Measurements from ENCODE around the gene SCN4B.
"Not testable (repeated sequence)": the region's sequence is repeated elsewhere in the genome, so short reads cannot be mapped to it uniquely, and the experiment has no call there.

The SCN4B gene, protein sequence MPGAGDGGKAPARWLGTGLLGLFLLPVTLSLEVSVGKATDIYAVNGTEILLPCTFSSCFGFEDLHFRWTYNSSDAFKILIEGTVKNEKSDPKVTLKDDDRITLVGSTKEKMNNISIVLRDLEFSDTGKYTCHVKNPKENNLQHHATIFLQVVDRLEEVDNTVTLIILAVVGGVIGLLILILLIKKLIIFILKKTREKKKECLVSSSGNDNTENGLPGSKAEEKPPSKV

DNA sequence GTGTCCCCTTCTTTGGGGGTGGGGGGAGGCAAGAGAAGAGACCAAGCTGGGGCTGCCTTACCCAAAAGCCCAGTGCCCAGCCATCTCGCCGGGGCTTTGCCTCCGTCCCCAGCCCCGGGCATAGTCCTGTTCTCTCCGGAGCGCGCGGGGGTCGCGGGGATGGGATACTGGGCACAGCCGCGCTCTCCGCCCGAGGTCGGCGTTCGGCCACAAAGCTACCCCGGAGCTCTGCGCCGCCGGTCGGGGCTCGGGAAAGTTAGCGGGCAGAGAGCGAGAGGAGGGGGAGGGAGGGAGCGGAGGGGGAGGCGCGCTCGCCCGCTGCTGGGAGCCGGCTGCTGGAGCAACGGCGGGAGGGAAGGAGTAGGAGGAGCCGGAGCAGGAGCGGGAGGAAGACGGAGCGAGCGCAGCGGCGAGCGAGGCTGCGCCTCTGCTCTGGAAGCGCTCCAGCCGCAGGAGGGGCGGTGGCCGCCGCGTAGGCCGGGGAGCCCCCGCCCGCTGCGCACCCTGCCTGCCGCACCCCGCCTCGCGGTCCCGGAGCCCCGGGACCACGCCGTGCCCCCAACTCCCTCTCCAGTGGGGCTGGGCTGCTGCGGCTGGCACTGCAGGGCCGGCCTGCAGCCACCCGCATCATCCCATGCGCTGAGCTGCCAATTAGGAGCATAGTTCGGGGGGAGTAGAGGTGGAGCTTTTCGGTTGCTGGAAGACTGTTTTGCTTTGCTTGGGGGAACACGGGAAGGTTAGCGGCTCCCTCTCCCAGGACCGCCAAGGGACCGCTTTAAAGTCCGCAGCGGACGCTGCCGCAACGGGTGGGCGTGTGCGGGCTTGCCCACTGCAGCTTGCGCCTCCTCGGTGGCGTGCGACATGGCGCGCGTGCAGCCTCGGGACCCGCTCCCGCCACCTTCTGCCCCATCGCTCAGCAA lies at the start of gene SCN4B:
SCN4B (minus strand) TSS at position 272 of the 920 bp plus-strand sequence; CDS start at position 122, 150 bp downstream.
- peak; percentile 71 for DNase-seq (ENCODE audit: low spot score)

DNA sequence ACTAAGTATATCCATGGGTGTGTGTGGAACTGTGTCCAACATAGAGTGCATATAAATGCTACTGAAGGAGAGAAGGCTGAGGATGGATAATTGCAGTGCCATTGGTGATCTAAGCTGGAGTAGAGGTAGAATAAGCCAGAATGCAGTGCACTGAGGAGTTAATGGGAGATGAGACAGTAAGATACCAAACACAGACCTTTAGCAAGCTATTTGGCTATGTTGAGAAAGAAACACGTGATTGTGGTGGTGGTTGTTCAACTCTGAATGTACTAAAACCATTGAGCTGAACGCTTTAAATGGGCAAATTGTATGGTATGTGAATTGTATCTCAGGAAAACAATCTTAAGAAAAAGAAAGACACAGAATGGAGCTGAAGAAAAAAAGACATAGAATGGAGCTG lies 49.3 kb upstream of the SCN4B start:
- DNase-seq (ENCODE audit: low spot score) = no peak

DNA sequence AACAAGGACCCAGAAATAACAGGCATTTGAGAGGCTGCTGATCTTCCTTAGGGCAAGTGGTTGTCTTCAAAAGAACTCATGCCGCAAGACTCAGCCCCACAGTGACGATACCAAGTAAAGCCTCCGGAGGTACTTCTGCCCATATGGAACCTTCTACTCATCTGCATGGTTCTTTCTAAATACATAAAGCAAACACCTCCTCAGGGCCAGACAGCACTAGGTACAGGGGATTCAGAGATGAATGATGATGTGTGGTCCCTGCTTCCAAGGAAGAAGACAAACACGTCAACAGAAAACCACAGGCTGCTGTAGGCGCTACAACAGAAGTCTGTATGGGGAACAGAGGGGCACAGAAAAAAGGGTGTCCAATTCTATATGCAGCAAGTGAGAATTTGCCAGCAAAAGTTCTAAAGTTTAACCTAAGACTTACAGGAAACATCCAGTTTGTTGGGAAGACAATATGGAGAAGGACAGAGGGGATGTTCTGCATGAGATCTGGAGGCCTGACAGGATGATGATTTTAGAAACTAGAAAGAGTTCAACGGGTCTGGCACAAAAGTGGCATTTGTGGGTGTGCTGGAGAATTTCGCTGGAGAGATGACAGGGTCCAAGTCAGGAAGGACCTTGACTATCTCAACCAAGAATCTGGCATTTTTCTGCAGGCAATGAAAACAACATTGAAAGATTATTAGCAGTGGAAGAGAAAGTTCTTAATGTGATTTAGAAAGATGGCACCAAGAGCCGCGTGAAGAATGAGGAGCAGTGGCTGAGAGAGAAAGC lies 48.5 kb upstream of the SCN4B start:
- DNase-seq (ENCODE audit: low spot score) = no peak

DNA sequence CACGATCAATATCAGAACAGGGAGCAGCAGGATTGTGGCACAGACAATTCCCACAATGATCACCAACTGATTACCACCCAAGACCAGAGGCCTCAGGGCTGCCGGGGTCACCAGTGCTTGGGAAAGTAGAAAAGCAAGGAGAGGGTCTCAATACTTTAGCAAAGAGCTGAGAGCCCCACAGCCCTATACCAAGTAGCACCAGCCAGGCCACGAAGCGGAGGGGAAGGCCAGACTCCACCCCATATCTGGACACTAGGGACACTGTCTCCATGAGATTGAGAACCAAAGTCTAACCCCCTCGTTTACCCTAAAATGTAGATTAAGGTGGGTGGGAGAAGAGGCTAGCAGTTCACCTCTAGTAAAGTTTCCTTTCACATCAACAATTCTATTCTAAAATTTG lies 47.9 kb upstream of the SCN4B start:
- DNase-seq (ENCODE audit: low spot score) = no peak

DNA sequence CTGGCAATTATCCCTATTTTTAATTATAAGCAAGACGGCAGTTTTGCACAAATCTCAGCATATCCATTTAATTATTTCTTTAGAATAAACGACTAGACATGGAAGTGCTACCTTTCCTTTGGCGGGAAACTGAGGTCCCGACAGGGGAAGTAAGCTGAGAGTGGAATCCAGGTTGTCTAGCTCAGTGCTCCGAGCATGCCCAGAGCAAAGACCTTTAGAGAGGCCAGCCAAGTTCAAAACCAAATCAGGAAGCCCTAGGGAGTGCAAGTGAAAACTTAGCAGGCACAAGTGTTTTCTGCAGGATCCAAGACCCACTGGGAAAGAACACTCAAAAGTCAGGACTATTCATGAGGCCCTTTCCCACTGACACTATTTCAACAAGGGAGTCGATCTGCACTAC lies 46.5 kb upstream of the SCN4B start:
- no peak for DNase-seq (ENCODE audit: low spot score)

DNA sequence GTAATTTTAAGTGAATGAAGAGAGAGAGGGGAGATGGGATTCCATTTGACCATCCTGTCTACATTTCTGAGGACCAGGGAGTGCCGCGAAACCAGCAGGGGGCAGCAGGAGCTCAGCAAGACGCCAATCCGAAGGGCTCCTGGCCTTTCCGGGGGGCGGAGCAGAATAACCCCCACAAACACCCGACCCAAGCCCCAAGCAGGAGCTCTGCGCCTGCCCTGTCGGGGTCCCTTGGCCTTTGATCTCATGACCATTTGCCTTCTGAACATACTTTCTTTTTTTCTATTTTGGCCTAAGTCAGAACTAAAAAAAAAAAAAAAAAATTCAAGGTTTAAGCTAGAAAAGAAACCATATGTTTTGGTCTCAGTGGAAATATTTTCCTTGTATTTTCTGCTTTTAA lies 45.7 kb upstream of the SCN4B start:
- peak; percentile 73 for DNase-seq (ENCODE audit: low spot score)

DNA sequence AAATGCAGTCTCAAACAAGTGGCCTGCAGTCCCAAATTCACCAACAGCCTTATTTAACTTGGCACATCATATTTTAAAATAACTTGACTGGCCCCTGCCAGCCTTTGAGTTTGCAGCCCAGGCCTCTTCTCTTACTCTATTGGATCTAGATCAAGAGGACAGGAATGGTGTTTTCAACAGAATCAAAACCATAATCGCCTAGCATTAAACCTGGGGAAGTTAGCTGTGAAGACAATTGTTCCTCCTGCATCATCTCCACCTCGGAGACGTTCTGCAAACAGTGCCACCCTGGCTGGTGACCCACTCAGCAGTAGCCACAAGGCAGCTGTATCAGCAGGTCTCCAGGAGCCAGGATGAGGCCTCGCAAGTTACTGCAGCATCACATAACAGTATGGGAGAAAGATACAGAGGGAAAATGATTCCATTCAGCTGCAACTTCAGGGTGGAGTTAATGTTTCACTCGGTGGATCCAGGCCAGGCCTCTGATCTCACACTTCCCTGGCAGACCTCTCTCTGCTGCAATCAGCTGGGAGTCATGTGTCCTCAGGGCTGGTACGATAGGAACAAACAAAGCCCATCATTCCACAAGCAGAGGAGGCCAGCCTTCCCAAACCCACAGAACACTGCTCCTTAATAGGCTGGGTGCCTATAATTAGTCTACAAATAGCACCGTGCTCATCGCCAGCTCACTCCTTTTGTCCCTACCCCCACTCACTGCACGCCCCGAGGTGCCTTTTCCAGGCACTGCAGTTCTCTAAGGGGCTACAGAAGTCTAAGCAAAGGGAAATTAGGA lies 42.4 kb upstream of the SCN4B start:
- peak; percentile 92 for DNase-seq (ENCODE audit: low spot score)

DNA sequence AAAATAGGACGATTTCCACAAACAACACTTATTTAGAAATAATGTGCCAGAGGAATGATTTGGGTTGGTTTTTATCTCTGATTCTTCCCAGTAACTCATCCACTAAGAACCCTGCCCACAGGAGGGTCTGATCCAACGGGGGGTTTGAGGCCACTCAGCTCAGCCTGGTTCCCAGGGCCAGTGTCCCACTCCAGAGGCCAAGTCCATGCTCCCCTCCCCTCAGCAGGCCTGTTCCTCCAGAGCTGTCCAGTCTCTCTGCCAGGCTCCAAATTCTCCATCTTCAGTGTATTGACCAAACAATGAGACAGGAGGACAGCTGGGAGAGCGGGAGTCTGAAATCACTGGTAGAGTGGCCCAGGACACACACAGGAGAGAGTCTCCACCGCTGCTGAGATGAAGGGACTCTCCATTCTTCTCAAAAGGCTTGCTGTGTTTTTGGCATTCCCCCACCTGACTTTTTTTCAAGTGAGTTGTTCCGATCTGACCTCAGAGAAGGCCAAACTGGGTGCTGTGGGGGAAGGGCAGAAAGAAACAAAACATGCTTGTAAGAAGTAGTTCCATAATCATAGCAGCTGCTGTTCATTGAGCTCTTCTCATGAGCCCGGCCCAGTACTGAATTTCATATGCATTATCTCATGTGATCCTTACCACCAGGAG lies 41.4 kb upstream of the SCN4B start:
- no peak for DNase-seq (ENCODE audit: low spot score)

DNA sequence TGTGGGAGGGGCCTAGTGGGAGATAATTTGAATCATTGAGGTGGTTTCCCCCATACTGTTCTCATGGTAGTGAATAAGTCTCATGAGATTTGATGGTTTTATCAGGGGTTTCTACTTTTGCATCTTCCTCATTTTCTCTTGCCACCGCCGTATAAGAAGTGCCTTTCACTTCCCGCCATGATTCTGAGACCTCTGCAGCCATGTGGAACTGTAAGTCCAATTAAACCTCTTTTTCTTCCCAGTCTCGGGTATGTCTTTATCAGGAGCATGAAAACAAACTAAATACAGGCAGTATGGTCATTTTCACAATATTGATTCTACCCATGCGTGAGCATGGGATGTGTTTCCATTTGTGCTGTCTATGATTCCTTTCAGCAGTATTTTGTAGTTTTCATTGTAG lies 40.2 kb upstream of the SCN4B start:
- not testable (repeated sequence) for DNase-seq (ENCODE audit: low spot score)

DNA sequence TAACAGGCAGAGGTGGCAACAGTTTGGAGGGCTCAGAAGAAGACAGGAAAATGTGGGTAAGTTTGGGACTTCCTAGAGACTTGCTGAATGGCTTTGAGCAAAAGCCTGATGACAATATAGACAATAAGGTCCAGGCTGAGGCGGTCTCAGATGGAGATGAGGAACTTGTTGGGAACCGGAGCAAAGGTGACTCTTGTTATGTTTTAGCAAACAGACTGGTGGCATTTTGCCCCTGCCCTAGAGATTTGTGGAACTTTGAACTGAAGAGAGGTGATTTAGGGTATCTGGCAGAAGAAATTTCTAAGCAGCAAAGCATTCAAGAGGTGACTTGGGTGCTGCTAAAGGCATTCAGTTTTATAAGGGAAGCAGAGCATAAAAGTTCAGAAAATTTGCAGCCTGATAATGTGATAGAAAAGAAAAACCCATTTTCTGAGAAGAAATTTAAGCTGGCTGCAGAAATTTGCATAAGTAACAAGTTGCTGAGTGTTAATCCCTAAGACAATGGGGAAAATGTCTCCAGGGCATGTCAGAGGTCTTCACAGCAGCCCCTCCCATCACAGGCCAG lies 38.4 kb upstream of the SCN4B start:
- not testable (repeated sequence) for DNase-seq (ENCODE audit: low spot score)

DNA sequence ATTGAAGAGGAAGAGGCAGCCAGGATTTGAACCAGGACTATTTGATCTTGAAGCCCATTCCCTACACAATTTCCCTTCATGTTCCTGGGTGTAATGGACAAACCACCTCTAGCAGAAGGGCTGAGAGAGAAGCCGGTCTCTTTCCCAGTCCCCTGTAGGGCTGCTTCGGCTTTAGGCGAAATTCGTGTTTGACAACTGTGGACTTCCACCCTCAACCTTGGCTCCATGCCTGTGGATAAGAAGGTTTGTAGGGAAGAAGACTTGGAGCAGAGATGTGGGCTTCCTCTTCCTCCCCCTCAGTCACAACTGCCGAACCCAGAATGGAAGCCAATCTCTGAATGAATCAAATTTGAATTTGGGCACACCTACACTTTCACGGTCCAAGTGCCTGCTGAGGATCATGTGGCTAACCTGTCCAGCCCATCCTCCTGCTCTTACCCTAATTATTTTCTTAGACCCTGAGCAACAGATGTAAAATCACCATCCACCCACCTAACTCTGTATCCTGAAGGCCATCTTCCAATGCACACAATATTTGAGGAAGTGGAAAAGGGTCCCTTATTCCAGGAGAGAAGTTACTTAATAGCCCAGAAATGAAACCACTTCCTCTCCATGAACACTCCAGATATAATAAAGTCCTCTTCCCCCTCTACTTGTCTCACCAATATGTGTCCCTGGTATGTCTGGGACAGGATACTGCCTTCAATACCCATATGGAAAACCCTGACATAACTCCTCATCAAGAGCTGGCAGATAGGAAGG lies 33.9 kb upstream of the SCN4B start:
- no peak for DNase-seq (ENCODE audit: low spot score)

DNA sequence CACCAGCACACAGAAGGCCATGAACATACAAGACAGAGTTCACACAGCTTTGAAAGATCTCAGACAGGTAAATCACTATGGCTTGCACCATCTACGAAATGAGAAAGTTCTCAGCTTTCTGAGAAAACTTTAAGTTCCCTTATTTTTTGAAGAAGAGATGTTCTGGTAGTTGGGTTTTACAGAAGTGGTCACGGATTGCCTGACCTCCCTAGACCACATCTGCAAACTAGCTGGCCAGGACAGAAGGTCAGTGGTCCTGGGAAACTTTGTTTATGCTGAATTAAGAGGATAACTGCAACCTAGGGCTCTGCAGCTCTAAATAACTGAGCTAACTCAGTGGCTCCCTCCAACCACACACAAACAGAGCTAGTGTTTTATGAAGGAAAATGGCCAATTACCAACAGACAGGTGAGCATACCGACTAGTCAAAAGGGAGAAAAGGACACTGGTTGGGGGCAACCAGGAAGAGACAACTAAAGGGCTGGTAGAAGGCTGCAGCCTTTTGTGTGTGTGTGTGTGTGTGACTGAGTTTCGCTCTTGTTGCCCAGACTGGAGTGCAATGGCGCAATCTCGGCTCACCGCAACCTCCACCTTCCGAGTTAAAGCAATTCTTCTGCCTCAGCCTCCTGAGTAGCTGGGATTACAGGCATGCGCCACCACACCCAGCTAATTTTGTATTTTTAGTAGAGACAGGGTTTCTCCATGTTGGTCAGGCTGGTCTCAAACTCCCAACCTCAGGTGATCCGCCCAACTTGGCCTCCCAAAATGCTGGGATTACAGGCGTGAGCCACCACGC lies 32.4 kb upstream of the SCN4B start:
- DNase-seq (ENCODE audit: low spot score) = no peak

DNA sequence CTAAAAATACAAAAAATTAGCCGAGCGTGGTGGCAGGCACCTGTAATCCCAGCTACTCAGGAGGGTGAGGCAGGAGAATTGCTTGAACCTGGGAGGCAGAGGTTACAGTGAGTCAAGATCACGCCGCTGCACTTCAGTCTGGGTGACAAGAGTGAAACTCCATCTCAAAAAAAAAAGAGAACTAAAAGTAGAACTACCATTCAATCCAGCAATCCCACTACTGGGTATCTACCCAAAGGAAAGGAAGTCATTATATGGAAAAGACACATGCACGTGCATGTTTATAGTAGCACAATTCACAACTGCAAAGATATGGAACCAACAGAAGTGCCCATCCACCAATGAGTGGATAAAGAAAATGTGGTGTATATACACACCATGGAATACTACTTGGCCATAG lies 31.1 kb upstream of the SCN4B start:
- DNase-seq (ENCODE audit: low spot score) = not testable (repeated sequence)

DNA sequence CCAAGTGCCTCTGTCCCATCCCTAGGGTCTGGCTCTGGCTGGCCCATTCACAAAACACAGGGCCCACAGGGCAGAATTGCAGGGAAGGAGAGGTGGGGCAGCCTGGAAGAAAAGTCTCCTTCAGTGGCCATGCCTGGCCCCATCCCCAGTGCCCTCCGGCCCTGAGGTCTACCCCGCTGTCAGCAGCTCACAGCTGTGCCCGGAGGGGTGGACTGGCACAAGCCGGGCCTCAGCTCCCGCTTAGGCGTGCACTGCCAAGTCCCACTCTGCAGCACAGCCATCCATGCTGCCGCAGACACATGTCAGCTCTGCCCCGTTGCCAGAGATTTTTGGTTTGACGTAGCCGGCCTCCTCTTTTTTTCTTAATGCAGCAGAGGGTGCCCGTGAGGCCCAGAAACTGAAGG lies 27.7 kb upstream of the SCN4B start:
- peak; percentile 48 for DNase-seq (ENCODE audit: low spot score)

DNA sequence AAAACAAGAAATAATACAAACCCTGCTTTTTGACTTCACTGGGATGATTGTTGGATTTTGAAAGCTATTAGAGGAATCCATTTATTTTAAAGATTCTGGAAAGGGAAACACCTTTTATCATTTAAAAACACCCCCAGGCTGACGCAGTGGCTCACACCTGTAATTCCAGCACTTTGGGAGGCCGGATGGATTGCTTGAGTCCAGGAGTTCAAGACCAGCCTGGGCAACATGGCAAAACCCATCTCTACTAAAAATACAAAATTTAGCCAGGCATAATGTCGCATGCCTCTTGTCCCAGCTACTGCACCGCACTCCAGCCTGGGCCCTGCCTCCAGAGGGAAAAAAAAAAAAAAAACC lies 24.1 kb upstream of the SCN4B start:
- DNase-seq (ENCODE audit: low spot score) = no peak

DNA sequence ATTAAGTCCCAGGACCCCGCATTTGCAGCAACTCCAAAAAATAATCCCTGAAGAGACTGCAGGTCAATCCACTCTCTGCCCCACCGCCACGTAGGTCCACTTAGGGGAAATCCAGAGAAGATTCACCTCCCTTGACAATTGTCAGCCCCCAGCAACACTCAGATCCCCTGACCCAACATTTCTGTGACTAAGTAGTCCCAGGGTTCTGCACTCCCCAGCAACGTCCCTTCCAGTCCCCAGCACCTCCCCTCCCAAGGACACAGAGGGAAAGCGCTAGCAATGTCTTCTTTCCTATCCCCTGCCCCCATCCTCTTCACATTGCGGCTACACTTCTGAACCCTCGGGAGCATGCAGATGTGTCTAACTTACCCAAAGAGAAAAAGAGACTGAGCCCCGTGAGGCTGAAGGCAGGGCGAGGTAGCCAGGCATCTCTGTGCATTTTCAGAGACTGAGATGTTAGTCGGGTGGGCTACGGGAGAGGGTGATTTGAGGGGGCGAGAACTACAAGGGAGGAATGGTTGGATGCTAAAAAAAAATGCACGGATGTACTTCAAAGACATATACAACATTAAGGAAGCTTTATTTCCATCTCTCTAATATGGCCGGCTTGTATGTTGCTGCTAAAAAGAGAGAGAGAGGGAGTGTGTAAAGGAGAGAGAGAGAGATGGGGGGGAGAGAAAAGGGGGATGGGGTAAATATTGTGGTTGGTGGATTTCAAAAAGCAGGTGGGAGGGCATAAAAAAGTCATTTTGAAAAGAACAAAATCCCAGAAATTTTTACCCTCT lies 23.6 kb upstream of the SCN4B start, which contains the start of gene SCN2B:
SCN2B (minus strand) TSS at position 647 of the 785 bp plus-strand sequence; CDS start at position 439, 208 bp downstream.
- no peak for DNase-seq (ENCODE audit: low spot score)

DNA sequence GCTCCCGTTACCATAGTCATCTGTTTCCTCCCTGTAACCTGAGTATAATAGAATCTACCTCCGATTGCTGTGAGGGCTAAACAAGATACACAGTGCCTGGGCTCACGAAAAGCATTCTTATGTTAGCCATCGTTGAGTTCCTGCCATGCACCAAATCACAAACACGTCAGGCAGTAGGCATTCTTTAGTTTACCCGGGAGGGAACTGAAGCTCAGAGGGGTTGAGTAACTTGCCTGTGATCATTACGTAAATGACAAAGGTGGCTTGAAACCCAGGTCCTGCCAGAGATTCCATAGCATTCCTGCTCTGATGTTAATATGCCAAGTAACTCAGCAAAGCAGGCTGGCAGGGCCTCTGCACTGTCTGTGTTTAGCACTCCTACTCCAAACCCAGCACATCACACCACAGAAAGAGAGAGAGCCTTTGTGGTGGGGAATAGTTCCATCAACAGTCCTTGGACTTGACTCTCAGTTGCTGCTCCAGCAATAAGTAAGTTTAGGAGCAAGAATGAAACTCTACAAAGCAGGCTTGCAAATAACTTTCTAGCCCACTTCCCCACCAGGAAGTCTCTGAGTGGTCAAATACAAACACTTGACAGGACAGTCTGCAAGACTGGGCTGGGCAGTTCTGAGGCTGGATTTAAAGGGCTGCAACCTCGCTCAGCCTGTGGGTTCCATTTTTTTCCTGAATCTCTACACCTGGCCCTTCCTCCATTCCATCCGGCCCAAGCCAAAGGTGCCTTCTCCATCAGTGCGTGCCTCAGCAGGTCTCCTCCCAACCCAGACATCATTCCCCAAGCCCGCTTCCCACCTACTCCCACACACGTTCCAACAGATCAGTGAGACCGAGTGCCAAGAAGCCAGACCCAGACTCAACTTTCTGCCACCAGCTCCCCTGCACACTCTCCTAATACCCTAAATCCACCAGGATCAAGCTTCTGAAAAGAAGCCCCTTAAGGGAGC lies 22.7 kb upstream of the SCN4B start:
- DNase-seq (ENCODE audit: low spot score) = no peak

Measured in AG08395 (cell line).